ENCODE measurements around the gene C1QTNF8.

DNA sequence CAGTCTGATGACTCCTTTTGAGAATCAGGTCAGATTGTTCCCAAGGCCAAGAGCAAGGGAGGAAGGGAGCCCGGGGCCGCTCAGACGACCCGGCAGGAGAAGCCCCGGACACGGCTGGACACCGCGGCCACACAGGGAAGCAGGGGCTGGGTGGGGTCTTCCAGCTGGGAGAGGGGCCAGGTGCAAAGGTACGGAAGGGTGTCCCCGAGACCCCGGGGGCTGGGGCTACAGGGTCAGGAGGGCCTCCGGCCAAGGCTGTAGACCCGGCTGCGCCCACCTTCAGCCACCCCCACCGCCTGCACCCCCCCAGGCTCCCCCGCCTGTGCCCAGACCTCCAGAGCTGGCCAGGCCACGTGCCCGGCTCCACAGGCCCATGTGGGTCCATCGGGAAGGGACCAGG, 21.9 kb upstream of the C1QTNF8 start:
- no peak for TF ChIP-seq POLR2AphosphoS5 (IDR thresholded peaks at IDR 0.05; ENCODE audit: low read depth, low read length)
- TF ChIP-seq POLR2A (IDR thresholded peaks at IDR 0.05; ENCODE audit: low read depth, low read length): no peak
- TF ChIP-seq TAF1 (IDR thresholded peaks at IDR 0.05; ENCODE audit: borderline replicate concordance, low read depth, low read length): no peak

Data from GM12892 (cell line).